ENCODE results near the gene ADAMTSL4. TPM values are rescaled to one million over a fixed set of nuclear protein-coding genes. Genes with fewer than 3 reads are reported as not detected.

Gene ADAMTSL4
- total and polyA plus RNA-seq, 9 of the 15 experiments (the other 6 are each of a cell fraction or from before 2014, with no cell fraction given) = 12.7 to 212 (median 35.6) TPM

- TF ChIP-seq RREB1 (CRISPR knock-in tag; IDR thresholded peaks at IDR 0.05) (peak; percentile 73; the same call in 1 of the 2 replicates), PREB (CRISPR knock-in tag; IDR thresholded peaks at IDR 0.05) (no peak), TGIF2 (CRISPR knock-in tag; IDR thresholded peaks at IDR 0.05) (no peak), TFAP4 (CRISPR knock-in tag; IDR thresholded peaks at IDR 0.05; ENCODE audit: borderline replicate concordance) (0 out of 2 replicates have a peak, but pooled peaks have one; percentile 14), PCBP2 (IDR thresholded peaks at IDR 0.05; ENCODE audit: low read depth, low read length, poor library complexity, severe bottlenecking) (no peak), MYBL2 (IDR thresholded peaks at IDR 0.05; ENCODE audit: low read depth) (no peak), MYBL2 (CRISPR knock-in tag; IDR thresholded peaks at IDR 0.05; ENCODE audit: borderline replicate concordance) (no peak), SP2 (IDR thresholded peaks at IDR 0.05; ENCODE audit: extremely low read depth, low read depth, low read length, poor library complexity, severe bottlenecking) (no peak), MBD1 (CRISPR knock-in tag; IDR thresholded peaks at IDR 0.05) (no peak), PHF21A (IDR thresholded peaks at IDR 0.05; ENCODE audit: borderline replicate concordance, low read depth) (no peak), TAF9B (IDR thresholded peaks at IDR 0.05; ENCODE audit: partially characterized antibody) (no peak), TCF15 (CRISPR knock-in tag; IDR thresholded peaks at IDR 0.05) (no peak)
Measured at GRCh38 chr1:150548632-150549495, at the start of gene ADAMTSL4 (continued).

All from K562 (cell line).